NCI-H510A treated with DMSO at 0.1 percent for 48 hours (cell line): ENCODE results near the gene GDPD4.
"Not testable (repeated sequence)": the region's sequence is repeated elsewhere in the genome, so short reads cannot be mapped to it uniquely, and the experiment has no call there.

Experiments used
- DNase-seq: peaks from one replicate; lab custom pipeline; 2025; lab: John Stamatoyannopoulos, UW

The GDPD4 gene, protein sequence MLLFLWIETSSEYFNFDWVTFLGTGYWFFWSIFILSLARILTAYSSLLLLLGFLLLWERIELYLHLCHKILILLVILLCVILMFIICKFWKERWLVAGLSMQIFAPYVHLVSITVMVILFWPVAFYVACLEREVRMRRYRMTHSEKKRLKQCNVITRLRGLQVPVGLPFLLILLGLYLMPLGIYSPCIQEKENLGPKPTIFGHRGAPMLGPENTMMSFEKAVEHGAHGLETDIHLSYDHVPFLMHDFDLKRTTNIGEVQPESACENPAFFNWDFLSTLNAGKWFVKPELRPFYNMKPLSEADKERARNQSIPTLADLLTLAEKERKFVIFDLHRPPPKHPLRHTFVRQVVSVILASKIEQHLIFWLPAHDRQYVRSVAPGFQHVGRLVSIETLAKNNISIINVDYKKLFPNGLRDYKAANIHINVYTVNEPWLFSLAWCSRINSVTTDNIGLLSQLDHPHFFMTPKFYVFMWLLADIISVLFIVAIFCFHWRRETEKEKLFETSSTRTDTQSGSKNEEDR

DNA sequence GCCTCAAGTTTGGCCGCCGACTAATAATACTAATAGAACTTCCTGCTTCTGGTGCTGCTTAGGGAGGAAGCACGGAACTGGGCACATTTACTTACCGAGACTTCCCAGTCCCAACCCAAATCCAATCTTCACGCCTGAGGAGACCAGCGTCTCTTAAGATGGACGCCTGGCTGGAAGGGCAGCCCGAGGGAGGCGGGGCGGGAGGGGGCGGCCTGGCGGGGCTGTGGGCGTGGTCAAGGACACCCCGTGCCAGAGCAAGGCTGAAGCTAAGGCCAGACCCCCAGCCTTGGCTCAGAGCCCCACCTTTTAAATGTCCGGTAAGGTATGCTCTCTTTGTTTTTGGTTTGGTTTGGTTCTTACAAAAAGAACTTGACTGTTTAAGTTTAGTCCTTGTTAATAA, at the start of gene GDPD4:
GDPD4 (minus strand) TSS at position 177 of the 400 bp plus-strand sequence. CDS start 16,549 bp downstream, outside the sequence.
- no peak for DNase-seq

DNA sequence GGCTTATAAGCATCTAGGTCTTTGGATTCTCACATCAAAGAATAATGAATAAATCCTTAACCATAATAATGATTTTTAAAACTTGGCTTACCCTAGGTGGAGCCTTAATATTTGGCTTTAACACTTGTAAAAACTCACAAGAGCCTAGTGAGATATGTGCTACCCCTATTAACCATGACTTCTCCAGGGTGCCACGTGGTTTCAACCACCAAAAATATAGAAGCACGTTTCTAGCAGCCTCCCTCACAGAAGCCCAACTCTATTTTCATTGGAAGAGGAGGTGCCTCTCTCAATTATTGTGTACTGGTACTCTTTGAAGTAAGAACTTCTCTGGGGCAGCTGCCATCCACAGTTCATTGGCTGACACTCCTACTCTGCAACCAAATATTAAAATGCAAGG, 46.5 kb upstream of the GDPD4 start:
- no peak for DNase-seq

DNA sequence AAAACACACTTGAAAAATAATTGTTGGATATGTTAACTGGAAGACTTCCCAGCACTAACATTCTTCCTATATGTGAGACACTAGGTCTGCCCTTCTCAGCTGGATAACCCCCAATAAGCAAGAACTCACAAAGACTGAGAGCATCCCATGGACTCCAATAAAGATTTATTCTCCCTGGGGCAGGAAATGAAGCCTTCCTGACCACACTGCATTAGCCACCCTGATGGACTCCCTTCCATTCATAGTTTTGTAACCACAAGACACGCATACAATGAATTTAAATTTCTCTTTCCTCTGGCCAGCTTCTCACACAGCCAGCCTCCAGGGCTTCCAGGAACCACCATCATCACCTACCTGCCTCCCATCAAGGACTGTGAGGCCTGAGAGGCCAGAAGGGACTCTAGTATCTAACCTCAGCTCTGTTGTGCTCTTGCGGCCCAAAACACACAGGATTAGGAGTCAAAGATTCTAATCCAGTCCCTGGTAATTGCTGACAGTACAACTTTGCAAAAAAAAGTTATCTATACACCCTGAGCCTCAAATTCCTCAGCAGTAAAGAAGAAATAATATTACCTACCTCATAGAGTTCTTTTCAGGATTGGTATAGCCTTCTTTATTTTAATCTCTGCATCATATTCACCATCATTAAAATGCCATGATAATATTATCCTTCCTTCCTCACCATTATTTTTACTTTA, 45.6 kb upstream of the GDPD4 start:
- DNase-seq: no peak

DNA sequence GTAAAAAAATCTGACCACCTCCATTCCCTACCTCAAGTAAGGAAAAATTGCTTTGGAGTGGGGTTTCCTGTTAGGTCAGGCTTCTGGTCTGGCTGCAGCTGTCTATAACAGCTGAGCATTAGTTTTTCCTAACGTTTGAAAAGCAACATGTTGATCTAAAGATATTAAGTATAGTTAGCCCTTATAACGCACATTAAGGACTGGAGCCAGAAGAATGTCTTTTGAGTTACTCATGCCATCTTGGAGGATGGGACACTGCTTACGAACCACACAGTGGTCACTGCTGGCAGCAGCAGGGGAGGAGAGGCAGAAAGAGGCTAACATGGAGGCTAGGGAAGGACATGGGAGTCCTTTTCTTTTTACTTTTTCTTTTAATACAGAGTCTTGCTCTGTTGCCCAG, 44.1 kb upstream of the GDPD4 start:
- DNase-seq: no peak

DNA sequence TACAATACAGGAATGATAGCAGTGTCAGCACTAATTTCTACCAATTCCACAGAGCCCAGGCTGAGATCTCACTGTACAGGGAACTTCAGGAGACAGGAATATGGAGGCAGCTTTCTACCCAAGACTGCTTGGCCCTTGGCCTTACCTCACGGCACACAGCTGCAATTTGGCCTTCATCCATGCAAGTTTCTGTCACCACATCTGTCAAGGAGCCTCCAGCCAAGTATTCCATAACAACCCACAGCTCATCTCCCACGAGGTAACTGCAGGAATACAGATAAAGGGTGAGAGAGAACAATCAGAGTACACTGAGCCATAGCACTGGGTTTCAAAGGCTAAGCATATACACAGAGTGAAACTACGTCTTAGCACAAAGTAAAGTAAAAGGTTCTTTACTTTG, 39.0 kb upstream of the GDPD4 start:
- DNase-seq: no peak

DNA sequence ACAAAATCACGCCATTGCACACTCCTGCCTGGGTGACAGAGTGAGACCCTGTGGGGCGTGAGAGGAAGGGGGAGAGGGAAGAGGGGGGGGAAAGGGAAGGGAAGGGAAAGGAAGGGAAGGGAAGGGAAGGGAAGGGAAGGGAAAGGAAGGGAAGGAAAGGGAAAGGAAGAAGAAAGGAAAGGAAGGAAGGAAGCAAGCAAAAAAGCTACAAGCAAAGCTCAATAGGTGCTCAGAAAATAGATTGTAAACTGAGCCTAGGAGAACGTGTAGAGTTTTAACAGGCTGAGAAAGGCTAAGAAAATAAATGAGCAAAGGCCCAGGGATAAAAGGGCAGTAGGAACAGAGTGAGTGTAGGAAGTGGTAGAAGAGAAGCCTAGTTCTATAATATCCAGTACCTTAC, 30.8 kb upstream of the GDPD4 start:
- no peak for DNase-seq

DNA sequence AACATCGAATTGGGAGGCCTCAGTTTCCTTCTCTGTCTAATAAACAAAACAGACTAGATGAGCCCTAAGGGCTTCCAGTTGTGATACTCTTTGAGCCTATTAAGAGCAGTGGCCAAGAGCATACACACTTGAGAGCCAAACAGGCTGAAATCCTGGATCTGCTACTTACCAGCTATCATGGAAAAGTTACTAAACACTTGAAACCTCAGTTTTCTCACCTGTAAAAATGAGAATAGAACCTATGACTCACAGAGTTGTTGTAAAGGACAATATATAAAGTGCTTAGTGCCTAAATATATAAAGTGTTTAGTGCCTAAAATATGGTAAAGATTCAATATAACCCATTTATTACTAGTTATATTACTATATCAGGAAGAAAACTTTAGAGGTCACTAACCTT, 23.7 kb upstream of the GDPD4 start:
- no peak for DNase-seq

DNA sequence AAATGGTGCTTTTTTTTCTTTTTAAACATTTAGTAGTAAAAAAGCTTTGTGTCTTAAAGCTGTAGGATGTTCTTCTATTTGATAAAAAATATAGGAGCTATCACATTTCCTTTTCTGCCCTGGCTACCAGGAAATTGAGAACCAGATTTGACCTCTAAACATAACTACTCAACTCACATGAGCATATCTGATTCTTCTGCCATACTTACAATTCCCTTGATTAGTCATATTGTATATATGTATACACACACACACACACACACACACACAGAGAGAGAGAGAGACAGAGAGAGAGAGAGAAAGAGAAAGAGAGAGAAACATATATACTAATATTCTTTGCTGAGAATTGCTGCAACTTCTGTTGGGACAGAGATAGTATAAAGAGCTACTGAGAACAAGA, 23.0 kb upstream of the GDPD4 start:
- no peak for DNase-seq

DNA sequence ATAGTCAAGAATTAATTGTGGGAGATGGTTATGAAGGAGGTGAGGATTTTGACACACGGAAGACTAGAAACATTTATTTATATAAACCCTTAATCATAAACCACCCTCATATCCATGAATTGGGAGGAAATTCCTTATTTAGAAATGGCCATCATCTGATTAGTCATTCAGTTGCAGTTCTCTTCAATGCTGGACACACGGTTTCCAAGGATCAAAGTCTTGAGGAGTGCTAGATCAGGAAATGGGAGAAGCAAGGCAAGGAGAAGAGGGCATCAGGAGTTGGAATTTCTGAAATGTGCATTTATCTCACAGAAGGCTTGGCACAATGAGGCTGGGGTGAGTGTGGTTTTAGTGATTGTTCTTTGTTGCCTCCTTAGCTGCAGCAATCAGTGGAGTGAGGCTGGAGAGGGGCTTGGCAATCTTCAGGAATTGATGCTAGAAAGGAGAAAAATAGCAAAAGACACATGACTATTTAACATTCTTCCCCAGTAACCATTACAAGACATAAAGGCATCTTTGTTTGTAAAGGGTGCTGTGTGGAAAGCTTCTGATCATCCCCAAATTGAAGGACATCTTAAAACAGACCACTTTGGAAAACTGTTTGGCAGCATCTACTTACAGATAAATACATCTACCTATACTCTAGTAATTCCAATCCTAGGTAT, 21.6 kb upstream of the GDPD4 start:
- DNase-seq: no peak

DNA sequence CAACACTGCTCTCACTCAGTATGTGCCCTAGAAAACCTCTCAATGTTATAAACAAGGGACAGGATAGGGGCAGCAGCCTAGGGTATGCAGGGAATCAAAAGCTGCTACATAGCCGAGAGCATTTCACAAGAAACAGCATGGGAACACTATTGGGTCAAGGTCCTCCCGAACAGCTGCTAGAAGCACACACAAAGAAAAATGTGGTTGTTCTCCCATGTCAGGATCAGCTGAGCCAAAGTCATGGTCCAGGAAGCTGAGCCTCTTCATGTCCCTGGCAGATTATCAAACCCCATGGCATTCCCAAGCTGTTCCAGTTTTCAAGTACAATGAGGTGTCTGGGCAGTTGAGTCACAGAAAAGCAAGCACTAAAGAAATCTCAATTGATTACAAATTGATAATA, 21.0 kb upstream of the GDPD4 start:
- DNase-seq: no peak

DNA sequence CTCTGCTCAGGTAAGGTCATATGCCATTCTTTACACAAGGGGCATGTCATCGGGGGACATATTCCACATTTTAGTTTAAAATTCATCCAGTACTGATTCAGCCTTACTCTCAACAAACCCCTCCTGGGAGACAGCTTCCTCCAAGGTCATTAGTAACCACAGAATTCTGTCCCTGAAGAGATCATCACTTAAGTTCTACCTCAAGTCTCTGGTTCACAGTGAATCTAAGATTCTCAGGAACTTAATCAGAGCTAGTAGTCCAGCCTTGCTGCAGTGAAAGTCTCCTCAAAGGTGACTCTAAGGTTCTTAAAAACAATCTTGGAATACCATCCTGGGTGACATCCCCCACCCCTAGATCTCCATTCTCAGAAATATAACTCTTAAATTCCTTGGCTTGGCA, 18.9 kb upstream of the GDPD4 start:
- DNase-seq: no peak

DNA sequence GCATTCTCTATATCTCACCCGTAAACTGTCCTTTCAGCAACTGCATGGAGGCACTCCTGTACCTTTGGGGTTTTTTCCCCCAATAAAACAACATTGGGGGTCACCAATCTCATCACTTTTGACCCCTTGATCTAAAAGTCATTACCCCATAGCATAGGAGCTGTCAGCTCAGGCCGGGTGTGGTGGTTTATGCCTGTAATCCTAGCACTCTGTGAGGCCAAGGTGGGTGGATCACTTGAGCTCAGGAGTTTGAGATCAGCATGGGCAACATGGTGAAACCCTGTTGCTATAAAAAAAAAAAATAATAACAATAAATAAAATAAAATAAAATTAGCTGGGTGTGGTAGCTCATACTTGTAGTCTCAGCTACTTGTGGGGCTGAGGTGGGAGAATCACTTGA, 17.1 kb upstream of the GDPD4 start:
- DNase-seq: no peak

DNA sequence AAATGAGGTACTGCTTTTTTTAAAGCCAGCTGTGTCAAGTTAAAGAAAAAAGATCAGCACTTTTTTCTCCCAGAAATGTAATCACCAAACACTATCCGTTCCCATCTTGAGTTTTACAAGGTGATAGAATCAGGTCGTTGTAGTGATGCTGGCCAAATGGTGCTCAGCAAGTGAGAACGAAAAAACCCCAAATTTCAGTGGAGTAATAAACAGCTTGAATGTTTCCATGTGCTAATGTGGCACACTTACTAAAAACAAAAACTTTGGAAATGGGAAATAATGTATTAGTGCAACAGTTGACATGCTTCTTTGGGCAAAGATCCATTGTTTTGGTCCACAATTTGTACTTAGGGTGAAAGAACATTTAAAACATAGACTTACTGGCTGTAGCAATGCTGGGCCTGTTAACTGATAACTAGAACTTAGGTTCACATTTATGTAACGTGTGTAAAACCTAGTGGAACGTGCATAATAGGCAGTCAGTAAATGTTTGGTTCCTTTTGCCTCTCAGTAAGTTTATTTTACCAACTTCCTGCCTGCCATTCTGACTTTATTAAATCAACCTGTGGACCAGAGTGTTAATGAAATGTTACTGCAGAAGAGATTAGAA, 15.4 kb upstream of the GDPD4 start:
- no peak for DNase-seq

DNA sequence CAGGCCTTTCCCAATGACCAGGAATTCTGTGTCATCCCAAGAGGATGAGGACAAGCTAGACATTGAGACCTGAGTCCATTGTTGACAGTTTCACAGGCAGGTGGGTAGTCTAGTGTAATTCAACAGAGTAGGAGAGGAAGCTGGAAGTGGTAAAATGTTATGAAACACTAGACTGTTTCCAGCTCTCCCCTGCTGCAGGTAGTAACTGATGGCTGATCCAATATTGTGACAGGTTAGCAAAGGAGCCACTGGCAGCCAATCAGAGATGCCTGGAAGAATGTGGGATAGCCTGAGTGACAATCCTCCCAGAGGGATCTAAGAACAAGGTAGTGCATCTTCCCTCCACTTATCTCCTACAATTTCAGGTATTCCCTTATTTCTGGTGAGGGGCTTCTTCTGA, 10.6 kb upstream of the GDPD4 start:
- no peak for DNase-seq

DNA sequence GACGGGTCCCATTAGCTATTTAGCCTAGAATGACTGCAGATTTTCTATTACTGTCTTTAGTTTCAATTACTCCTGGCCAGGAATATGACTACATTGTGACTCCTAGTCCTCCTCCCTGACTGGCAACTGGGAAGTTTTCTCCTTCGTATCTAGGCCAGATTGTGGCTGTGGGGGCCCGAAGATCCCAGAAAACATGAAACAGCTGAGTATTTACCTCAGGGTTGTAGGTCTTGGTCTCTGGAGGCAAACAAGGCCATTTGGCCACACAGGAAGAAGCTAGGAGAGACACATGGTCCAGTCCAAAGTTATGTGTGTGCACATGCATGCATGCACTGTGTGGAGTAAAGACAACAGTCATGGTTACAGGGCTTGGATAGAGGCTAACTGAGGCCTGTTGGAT, 10.2 kb upstream of the GDPD4 start:
- DNase-seq: no peak

DNA sequence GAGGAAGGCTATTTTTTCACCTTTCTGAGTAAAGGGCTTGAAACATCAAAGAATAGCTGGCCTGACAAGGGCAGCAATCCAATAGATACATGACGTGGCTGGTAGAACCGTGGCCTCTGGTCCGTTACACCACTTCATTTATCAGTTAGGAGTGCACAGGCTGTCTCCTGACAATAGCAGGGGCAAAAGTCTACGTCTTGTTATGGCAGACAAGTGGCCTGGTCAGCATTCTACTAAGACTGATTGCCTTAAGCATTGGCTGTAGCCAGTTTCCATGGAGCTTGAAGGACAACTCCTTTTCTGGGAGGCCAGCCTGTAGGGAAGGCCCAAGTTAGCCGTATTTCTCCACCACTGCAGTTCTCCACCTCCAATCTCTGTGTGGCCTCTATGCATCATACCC, 9.2 kb upstream of the GDPD4 start:
- DNase-seq: no peak

DNA sequence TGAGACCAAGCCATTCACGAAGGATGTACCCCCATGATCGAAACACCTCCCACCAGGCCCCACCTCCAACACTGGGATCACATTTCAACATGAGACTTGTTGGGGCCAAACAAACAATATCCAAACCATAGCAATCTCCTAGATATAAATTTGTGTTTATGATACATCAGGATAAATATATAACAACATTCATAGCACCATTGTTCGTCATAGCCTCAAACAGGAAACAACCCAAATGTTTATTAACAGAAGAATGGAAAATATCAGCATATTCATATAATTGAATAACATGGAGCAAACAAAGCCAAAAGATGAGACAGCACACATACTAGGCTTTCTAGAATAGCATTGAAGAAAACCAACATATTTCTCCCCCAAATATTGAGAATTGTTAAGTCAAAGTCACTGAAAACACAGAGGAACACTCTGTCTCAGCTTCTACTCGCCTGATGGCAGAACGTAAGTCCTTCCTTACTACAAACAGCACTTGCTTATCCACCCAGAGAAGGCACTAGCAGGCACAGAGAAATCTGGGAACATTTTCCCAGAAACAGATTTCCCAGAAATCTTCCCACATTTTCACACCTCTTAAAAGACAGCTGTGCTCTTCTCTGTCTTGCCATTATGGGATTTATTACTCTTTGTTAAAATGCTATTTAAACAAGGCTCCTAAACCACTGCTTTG, 8.1 kb upstream of the GDPD4 start:
- no peak for DNase-seq

DNA sequence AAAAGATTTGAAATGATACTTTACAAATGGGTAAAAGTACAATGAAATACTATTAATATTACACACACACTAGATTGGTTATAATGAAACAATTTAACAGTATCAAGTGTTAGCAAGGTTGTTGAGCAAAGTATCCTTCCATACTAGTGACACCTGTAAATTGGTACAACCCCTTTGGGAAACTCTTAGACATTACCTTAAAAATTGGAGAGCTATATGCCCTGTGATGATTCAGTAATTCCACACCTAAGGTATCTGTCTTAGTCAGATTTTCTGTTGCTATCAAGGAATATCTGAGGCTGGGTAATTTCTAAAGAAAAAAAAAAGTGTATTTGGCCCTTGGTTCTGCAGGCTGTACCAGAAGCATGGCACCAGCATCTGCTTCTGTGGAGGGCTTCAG, 7.4 kb upstream of the GDPD4 start:
- DNase-seq: no peak

DNA sequence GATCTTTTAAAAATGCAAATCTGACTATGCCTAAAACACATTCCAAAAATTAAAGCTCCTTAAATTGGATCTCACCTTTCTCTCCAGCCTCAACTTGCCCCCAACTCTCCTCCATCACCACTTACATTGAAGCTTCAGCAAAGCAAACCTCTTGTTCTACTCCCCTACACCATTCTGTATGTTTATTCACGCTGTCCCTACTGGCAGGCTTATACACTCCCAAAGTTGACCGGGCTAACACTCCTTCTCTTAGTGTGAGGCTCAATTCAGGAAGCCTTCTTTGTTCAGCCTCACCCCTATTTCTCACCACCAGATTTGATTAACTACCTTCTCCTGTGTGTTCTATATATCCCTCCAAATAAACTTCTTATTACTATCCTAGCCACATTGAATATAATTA, 1.8 kb upstream of the GDPD4 start:
- no peak for DNase-seq

DNA sequence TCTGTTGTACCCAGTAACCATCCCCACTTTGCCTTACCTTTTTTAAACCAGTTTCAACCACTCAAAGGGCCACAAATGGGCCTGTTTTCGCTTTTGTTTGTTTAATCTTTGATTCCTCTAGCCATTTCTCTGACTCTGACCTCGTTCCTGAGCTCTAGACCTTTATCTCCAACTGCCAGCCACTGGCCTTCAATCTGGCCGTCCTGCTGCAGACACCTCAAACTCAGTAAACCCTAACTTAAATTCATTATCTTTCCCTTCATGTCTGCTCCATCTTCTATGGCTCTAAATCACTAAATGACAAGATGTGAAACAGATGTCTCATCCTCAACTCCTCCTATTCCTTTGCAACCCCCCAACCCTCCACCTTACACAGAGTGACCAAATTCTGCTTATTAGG, 1.3 kb upstream of the GDPD4 start:
- DNase-seq: no peak

DNA sequence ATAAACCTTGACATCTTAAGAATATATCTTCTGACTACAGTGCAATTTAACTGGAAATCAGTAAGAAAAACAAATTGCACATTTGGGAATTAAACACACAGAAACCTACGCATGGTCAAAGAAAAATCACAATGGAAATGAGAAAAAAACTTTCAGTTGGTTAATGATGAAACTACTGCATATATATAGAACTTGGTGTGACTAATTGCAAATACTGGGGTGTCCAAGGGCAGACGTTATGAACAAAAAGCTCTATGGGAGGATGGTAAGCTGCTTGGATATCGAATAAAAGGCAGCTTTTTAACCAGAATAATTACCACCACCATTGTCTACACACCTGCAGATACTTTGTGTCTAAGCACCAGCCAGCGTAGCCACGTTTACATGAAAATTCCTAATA, 791 bp downstream of the GDPD4 start:
- DNase-seq: no peak

DNA sequence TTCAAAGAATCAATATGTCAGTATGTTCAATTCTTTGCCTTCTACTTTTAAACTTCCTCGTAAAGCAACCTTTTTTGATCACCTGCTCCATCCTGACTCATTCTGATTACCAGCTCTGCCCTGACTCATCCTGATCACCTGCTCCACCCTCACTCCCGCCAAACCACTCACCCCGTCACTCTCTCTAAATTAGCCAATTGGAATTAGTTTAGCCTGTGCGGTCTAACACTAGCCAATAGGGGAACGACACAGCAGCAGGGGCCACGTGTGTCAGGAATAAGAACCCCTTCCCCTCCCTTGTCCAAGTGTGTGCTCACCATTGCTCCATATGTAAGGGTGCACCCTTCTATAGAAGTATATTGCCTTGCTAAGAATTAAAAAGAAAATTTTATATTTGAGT, 1.5 kb downstream of the GDPD4 start:
- DNase-seq: not testable (repeated sequence)
